Calu3 (cell line): ENCODE data around the gene MMP20. TPM values are rescaled to one million over a fixed set of nuclear protein-coding genes. Genes with fewer than 3 reads are reported as not detected.
A peak's percentile ranks its signal among the peaks of the same experiment; 100 is the strongest.

Source experiments
- BruUV-seq: library from RNA; stranded (reverse); fragments of 400-500 nt; replicated peaks from 2 replicates; lab custom pipeline; 2021; lab: Mats Ljungman, UMichigan
- CTCF ChIA-PET: fragments of 300-600 bp; sonication (Branson Sonifier 250); formaldehyde crosslinking; loops from one replicate; lab custom pipeline; 2022; ENCODE audit warnings: antibody characterized with exemption; lab: Charles Lee
- DNase-seq: peaks from one replicate; pipeline ENCODE4 v3.0.0; 2022
- H3K27ac Mint-ChIP-seq: one replicate; pipeline ENCODE4 v1.8.0; 2022; ENCODE audit warnings: mixed read lengths; ENCODE audit not compliant: unreplicated experiment
- H3K27me3 Mint-ChIP-seq: one replicate; pipeline ENCODE4 v1.8.0; 2022; ENCODE audit warnings: mixed read lengths; ENCODE audit not compliant: unreplicated experiment
- H3K36me3 Mint-ChIP-seq: one replicate; pipeline ENCODE4 v1.8.0; 2022; ENCODE audit warnings: mild to moderate bottlenecking, moderate library complexity, mixed read lengths; ENCODE audit not compliant: insufficient read depth, unreplicated experiment
- H3K4me1 Mint-ChIP-seq: one replicate; pipeline ENCODE4 v1.8.0; 2022; ENCODE audit warnings: mild to moderate bottlenecking, low read depth, mixed read lengths; ENCODE audit not compliant: unreplicated experiment
- H3K4me3 Mint-ChIP-seq: one replicate; pipeline ENCODE4 v1.8.0; 2022; ENCODE audit warnings: mild to moderate bottlenecking, low read depth, moderate library complexity, mixed read lengths; ENCODE audit not compliant: unreplicated experiment
- H3K9me3 Mint-ChIP-seq: one replicate; pipeline ENCODE4 v1.8.0; 2022; ENCODE audit warnings: low read depth, mixed read lengths; ENCODE audit not compliant: unreplicated experiment
- intact Hi-C: fragments of 100-400 bp; cut with micrococcal nuclease; formaldehyde crosslinking; loops from one replicate; pipeline ENCODE4 v1.10.0; 2022; ENCODE audit not compliant: unreplicated experiment
- total RNA-seq: library from RNA; stranded (reverse); gene quantifications from 2 replicates; pipeline ENCODE4 v1.2.3, GENCODE V29; 2022
- TF ChIP-seq, protein P1 (sequence below): fragments of 200-600 bp; IDR thresholded peaks from one replicate; pipeline ENCODE4 v1.8.0; 2022; ENCODE audit warnings: antibody characterized with exemption; ENCODE audit not compliant: unreplicated experiment

Gene MMP20
- total RNA-seq, 1 experiment from 2014 or later, result not detected

- CTCF ChIA-PET, result interaction anchor here (1.7 to 2.6 kb wide), 4 partner anchors 52 to 225 kb away, joined by 6 to 16 read pairs (median 11); no protein-coding TSS in a partner anchor
- Mint-ChIP-seq H3K4me3 (no peak overlapping the region), H3K9me3 (no peaks in the 10 kb centered on the region), H3K27ac (no peak overlapping the region), H3K36me3 (no peaks in the 10 kb centered on the region), H3K27me3 (no peaks in the 10 kb centered on the region), H3K4me1 (peaks cover 36% of the 10 kb centered on the region)
- no peak for DNase-seq
- intact Hi-C loops, result loop anchor here (2.0 to 5.0 kb wide), 4 partner anchors 53 to 327 kb away; no protein-coding TSS in a partner anchor
- TF ChIP-seq, protein P1, sequence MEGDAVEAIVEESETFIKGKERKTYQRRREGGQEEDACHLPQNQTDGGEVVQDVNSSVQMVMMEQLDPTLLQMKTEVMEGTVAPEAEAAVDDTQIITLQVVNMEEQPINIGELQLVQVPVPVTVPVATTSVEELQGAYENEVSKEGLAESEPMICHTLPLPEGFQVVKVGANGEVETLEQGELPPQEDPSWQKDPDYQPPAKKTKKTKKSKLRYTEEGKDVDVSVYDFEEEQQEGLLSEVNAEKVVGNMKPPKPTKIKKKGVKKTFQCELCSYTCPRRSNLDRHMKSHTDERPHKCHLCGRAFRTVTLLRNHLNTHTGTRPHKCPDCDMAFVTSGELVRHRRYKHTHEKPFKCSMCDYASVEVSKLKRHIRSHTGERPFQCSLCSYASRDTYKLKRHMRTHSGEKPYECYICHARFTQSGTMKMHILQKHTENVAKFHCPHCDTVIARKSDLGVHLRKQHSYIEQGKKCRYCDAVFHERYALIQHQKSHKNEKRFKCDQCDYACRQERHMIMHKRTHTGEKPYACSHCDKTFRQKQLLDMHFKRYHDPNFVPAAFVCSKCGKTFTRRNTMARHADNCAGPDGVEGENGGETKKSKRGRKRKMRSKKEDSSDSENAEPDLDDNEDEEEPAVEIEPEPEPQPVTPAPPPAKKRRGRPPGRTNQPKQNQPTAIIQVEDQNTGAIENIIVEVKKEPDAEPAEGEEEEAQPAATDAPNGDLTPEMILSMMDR, result no peak
- BruUV-seq, result no TSS peak
These were observed 11.1 kb downstream of the MMP20 start for GRCh38 chr11:102614031-102614430.

DNA sequence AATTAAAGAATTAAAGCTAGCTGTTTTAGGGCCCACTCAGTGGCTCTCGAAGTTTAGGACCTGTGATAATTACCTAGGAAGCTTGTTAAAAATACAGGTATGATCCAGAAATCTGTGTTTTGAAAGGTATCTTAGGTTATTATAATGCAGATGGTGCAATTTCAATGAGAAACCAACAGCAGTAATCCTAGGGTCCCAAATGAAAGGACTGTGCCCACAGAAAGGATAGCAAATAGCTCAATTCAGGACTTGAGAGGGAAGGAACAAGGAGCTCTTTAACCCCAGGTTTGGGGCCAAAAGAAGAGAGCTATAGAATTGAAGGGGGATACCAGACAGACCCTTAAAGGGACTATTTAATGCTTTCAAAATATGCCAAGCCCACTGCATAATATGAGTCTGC lies 11.7 kb downstream of the MMP20 start:
- H3K27me3 Mint-ChIP-seq, result no peaks in the 10 kb centered on the region
- no peak for DNase-seq
- peaks cover 42% of the 10 kb centered on the region for H3K4me1 Mint-ChIP-seq
- H3K27ac Mint-ChIP-seq, result no peak overlapping the region
- CTCF ChIA-PET, result interaction anchor here (0.6 to 2.6 kb wide), 8 partner anchors 10 to 246 kb away, joined by 3 to 16 read pairs (median 5); no protein-coding TSS in a partner anchor
- no TSS peak for BruUV-seq
- H3K4me3 Mint-ChIP-seq, result no peak overlapping the region
- TF ChIP-seq, protein P1, result no peak
- intact Hi-C loops, result loop anchor here (1.0 to 5.0 kb wide), 5 partner anchors 86 to 326 kb away; no protein-coding TSS in a partner anchor
- H3K36me3 Mint-ChIP-seq, result no peaks in the 10 kb centered on the region
- H3K9me3 Mint-ChIP-seq, result no peaks in the 10 kb centered on the region

DNA sequence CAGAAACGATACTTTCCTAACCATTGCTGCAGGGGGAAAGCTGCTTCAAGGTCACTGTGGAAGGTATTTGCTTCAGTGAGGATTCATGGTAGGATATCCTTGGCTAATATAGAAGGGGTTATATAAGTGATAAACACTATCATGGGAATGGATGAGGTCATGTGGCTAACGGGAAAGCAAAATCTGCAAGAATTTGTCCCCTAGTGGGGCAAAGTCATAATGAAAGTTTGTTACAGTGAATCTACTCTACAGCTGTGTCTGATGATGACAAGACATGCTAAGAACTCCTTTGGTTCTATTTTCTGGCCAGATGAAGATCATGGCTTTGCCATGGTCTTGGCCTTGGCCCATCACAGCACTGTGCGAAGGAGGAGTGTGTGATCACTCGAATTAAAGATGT lies 13.8 kb downstream of the MMP20 start:
- H3K4me3 Mint-ChIP-seq, result no peak overlapping the region
- no peaks in the 10 kb centered on the region for H3K27me3 Mint-ChIP-seq
- H3K9me3 Mint-ChIP-seq, result no peaks in the 10 kb centered on the region
- no peak for DNase-seq
- peak overlapping the region; percentile 22 for H3K27ac Mint-ChIP-seq
- CTCF ChIA-PET, result interaction anchor here (0.7 kb wide), 1 partner anchor 54 kb away, joined by 3 read pairs; no protein-coding TSS in a partner anchor
- peaks cover 55% of the 10 kb centered on the region for H3K4me1 Mint-ChIP-seq
- TF ChIP-seq, protein P1, result no peak
- no peaks in the 10 kb centered on the region for H3K36me3 Mint-ChIP-seq
- BruUV-seq, result no TSS peak
- intact Hi-C loops, result loop anchor here (5.0 kb wide), 3 partner anchors 84 to 324 kb away; no protein-coding TSS in a partner anchor

GRCh38 chr11:102610200-102610599 lies 14.9 kb downstream of the MMP20 start:
- H3K4me3 Mint-ChIP-seq, result no peak overlapping the region
- no peak overlapping the region for H3K27ac Mint-ChIP-seq
- intact Hi-C loops, result loop anchor here (5.0 kb wide), 3 partner anchors 83 to 323 kb away; no protein-coding TSS in a partner anchor
- BruUV-seq, result no TSS peak
- peaks cover 3% of the 10 kb centered on the region for H3K9me3 Mint-ChIP-seq
- TF ChIP-seq, protein P1, result no peak
- CTCF ChIA-PET, result no interaction called here
- H3K4me1 Mint-ChIP-seq, result peaks cover 53% of the 10 kb centered on the region
- no peak for DNase-seq
- no peaks in the 10 kb centered on the region for H3K36me3 Mint-ChIP-seq
- H3K27me3 Mint-ChIP-seq, result no peaks in the 10 kb centered on the region
